Panc1 (cell line): ENCODE results near the gene NUDT16L1. TPM values are rescaled to one million over a fixed set of nuclear protein-coding genes. Genes with fewer than 3 reads are reported as not detected.

Experiments
- ATAC-seq: fragments of 200-7000 bp; cut with Tn5 transposase; 2 replicates; pipeline ENCODE4 v1.9.1; 2020; ENCODE audit warnings: mild to moderate bottlenecking, moderate library complexity
- BruUV-seq: library from RNA; stranded (reverse); fragments of 400-500 nt; replicated peaks from 2 replicates; lab custom pipeline; 2021; lab: Mats Ljungman, UMichigan
- CTCF ChIA-PET: fragments of 300-600 bp; sonication (Branson Sonifier 250); formaldehyde crosslinking; loops from one replicate; lab custom pipeline; 2022; ENCODE audit warnings: antibody characterized with exemption; lab: Charles Lee
- POLR2A ChIA-PET: fragments of 300-600 bp; sonication (Branson Sonifier 250); formaldehyde crosslinking; loops from one replicate; lab custom pipeline; 2022; ENCODE audit warnings: antibody characterized with exemption; lab: Charles Lee
- DNase-seq: peaks from one replicate; pipeline ENCODE4 v3.0.0-alpha.2; 2010; ENCODE audit warnings: low read depth, low spot score
- H3K27ac ChIP-seq: 2 replicates; pipeline ENCODE4 v1.5.1; 2011; ENCODE audit warnings: mild to moderate bottlenecking, low read length, inconsistent platforms
- H3K27me3 ChIP-seq: fragments of 200-500 bp; sonication (Bioruptor generic); 2 replicates; pipeline ENCODE4 v1.6.0; 2014; ENCODE audit warnings: low read length, inconsistent platforms; ENCODE audit not compliant: control insufficient read depth, insufficient read depth
- H3K36me3 ChIP-seq: fragments of 200-500 bp; sonication (Bioruptor generic); 2 replicates; pipeline ENCODE4 v1.5.1; 2014; ENCODE audit warnings: inconsistent platforms, mild to moderate bottlenecking, low read length, moderate library complexity; ENCODE audit not compliant: control insufficient read depth, insufficient read depth
- H3K4me1 ChIP-seq: 2 replicates; pipeline ENCODE4 v1.5.1; 2011; ENCODE audit warnings: inconsistent platforms, mild to moderate bottlenecking, low read length, moderate library complexity; ENCODE audit not compliant: control insufficient read depth, insufficient read depth
- H3K4me3 ChIP-seq, 2 experiments: 2 replicates each; pipeline ENCODE4 v1.5.1; 2011 to 2012; ENCODE audit warnings: low read depth in 2 of 2, low read length in 2 of 2, mild to moderate bottlenecking in 2 of 2, inconsistent platforms in 1 of 2, moderate library complexity in 1 of 2
- H3K9me3 ChIP-seq: fragments of 200-500 bp; sonication (Bioruptor generic); 2 replicates; pipeline ENCODE4 v1.5.1; 2014; ENCODE audit warnings: low read depth, mild to moderate bottlenecking, inconsistent platforms, low read length, moderate library complexity; ENCODE audit not compliant: control insufficient read depth, insufficient read depth
- CTCF ChIP-seq: fragments of 450-650 bp; IDR thresholded peaks from 2 replicates; pipeline ENCODE4 v1.5.1; 2017; ENCODE audit warnings: mild to moderate bottlenecking
- POLR2AphosphoS5 ChIP-seq: IDR thresholded peaks from 2 replicates; pipeline ENCODE4 v1.6.1; 2012; ENCODE audit warnings: mild to moderate bottlenecking, low read depth, low read length, moderate library complexity
- REST ChIP-seq, 2 experiments: IDR thresholded peaks; 2 replicates each; pipeline ENCODE4 v1.6.1; 2011 to 2012; ENCODE audit warnings: low read depth in 2 of 2, control low read depth in 1 of 2, low read length in 1 of 2, mild to moderate bottlenecking in 1 of 2, moderate library complexity in 1 of 2; ENCODE audit not compliant: insufficient read depth in 1 of 2
- SIN3A ChIP-seq: IDR thresholded peaks from 2 replicates; pipeline ENCODE4 v1.6.1; 2012; ENCODE audit warnings: low read depth, mild to moderate bottlenecking, low read length, moderate library complexity, borderline replicate concordance; ENCODE audit not compliant: insufficient read depth
- TCF7L2 ChIP-seq: IDR thresholded peaks from 2 replicates; pipeline ENCODE4 v1.6.1; 2011; ENCODE audit warnings: mild to moderate bottlenecking, low read depth, low read length, inconsistent platforms
- in situ Hi-C: cut with HindIII; loops from 2 replicates; pipeline ENCODE4 v1.10.0; 2016; ENCODE audit warnings: low sequenced_read_pairs, low pct_unique_long_range_greater_than_20kb
- intact Hi-C: fragments of 100-400 bp; cut with micrococcal nuclease; formaldehyde crosslinking; loops from one replicate; pipeline ENCODE4 v1.10.0; 2022; ENCODE audit not compliant: unreplicated experiment
- total RNA-seq: library from RNA; stranded (reverse); gene quantifications from one replicate; pipeline ENCODE4 v1.2.1, GENCODE V29; 2021; ENCODE audit not compliant: unreplicated experiment

Gene NUDT16L1
- total RNA-seq, 1 experiment from 2014 or later, result 42.9 TPM

- no TSS peak for BruUV-seq
- H3K27me3 ChIP-seq, result no peaks in the 10 kb centered on the region
- H3K36me3 ChIP-seq, result no peaks in the 10 kb centered on the region
- in situ Hi-C loops, result no loop called here
- POLR2A ChIA-PET, result no interaction called here
- no peak overlapping the region for H3K27ac ChIP-seq
- no peak for DNase-seq
- no peak for ATAC-seq
- intact Hi-C loops, result no loop called here
- no peaks in the 10 kb centered on the region for H3K4me1 ChIP-seq
- CTCF ChIA-PET, result interaction anchor here (1.3 kb wide), 1 partner anchor 51 kb away, joined by 3 read pairs; the partner anchor contains the start of genes ANKS3 and DNAAF8
- no peaks in the 10 kb centered on the region for H3K9me3 ChIP-seq
- TF ChIP-seq TCF7L2, result no peak
- no peak for TF ChIP-seq REST (IDR thresholded peaks at IDR 0.05; ENCODE audit: insufficient read depth in 1 of 2, low read depth in 2 of 2, low read length in 1 of 2)
- TF ChIP-seq CTCF, result no peak
- no peak for TF ChIP-seq POLR2AphosphoS5
- TF ChIP-seq SIN3A, result no peak
- no peak overlapping the region for H3K4me3 ChIP-seq
Measured at GRCh38 chr16:4683255-4684057, 9.9 kb upstream of the NUDT16L1 start.

- no peak overlapping the region for H3K4me3 ChIP-seq
- intact Hi-C loops, result no loop called here
- POLR2A ChIA-PET, result no interaction called here
- DNase-seq (no peak), ATAC-seq (no peak)
- BruUV-seq, result no TSS peak
- H3K27me3 ChIP-seq, result no peaks in the 10 kb centered on the region
- H3K36me3 ChIP-seq, result no peaks in the 10 kb centered on the region
- H3K27ac ChIP-seq, result no peak overlapping the region
- CTCF ChIA-PET, result no interaction called here
- no peaks in the 10 kb centered on the region for H3K9me3 ChIP-seq
- H3K4me1 ChIP-seq, result no peaks in the 10 kb centered on the region
- in situ Hi-C loops, result no loop called here
- TF ChIP-seq POLR2AphosphoS5, result no peak
- no peak for TF ChIP-seq CTCF
- no peak for TF ChIP-seq SIN3A
- no peak for TF ChIP-seq TCF7L2
- TF ChIP-seq REST (IDR thresholded peaks at IDR 0.05; ENCODE audit: insufficient read depth in 1 of 2, low read depth in 2 of 2, low read length in 1 of 2), result no peak
Measured at GRCh38 chr16:4684058-4684715, 9.2 kb upstream of the NUDT16L1 start.
